Colonic mucosa (tissue), 4 donors: ENCODE data around the gene TMEM178B. TPM values are rescaled to one million over a fixed set of nuclear protein-coding genes. Genes with fewer than 3 reads are reported as not detected.

ENCODE experiments used
- DNase-seq: peaks from one replicate; pipeline ENCODE4 v3.0.0-alpha.2; 2020
- H3K27ac ChIP-seq: fragments of 200-600 bp; one replicate; pipeline ENCODE4 v1.8.0; 2021
- H3K27me3 ChIP-seq: fragments of 200-600 bp; one replicate; pipeline ENCODE4 v1.8.0; 2021
- H3K36me3 ChIP-seq: fragments of 200-600 bp; one replicate; pipeline ENCODE4 v1.8.0; 2021
- H3K4me1 ChIP-seq: fragments of 200-600 bp; one replicate; pipeline ENCODE4 v1.8.0; 2021; ENCODE audit warnings: mild to moderate bottlenecking
- H3K4me3 ChIP-seq: fragments of 200-600 bp; one replicate; pipeline ENCODE4 v1.8.0; 2021
- H3K9ac ChIP-seq, 2 donors: one replicate each; pipeline ENCODE4 v1.7.0; 2013; ENCODE audit warnings: control low read depth in 2 of 2, low read depth in 2 of 2, low read length in 2 of 2
- H3K9me3 ChIP-seq: fragments of 200-600 bp; one replicate; pipeline ENCODE4 v1.8.0; 2021
- intact Hi-C: fragments of 100-400 bp; cut with DNase I; formaldehyde crosslinking; loops from one replicate; pipeline ENCODE4 v1.14.1; 2022
- total RNA-seq, 2 donors: library from RNA; stranded (reverse); fragmentation: NEBNext Ultra II Directional in 1 of 2; extraction: Animal tissue kit (Norgen Biotek cat#: 25700) in 1 of 2; gene quantifications; one replicate each; pipeline ENCODE4 v1.2.1, GENCODE V29; 2021
- TF ChIP-seq, protein P1 (sequence below): fragments of 200-600 bp; IDR thresholded peaks from one replicate; pipeline ENCODE4 v1.8.0; 2022; ENCODE audit warnings: antibody characterized with exemption, mild to moderate bottlenecking
- donor health status: healthy.
- donor health status: DM: no; HTN: no; CAD: no.
- donor health status: DM: no; HTN: no; CAD: no.

Gene TMEM178B
- total RNA-seq, 2 donors from 2014 or later = 0.17 to 1.1 TPM

- TF ChIP-seq, protein P1, sequence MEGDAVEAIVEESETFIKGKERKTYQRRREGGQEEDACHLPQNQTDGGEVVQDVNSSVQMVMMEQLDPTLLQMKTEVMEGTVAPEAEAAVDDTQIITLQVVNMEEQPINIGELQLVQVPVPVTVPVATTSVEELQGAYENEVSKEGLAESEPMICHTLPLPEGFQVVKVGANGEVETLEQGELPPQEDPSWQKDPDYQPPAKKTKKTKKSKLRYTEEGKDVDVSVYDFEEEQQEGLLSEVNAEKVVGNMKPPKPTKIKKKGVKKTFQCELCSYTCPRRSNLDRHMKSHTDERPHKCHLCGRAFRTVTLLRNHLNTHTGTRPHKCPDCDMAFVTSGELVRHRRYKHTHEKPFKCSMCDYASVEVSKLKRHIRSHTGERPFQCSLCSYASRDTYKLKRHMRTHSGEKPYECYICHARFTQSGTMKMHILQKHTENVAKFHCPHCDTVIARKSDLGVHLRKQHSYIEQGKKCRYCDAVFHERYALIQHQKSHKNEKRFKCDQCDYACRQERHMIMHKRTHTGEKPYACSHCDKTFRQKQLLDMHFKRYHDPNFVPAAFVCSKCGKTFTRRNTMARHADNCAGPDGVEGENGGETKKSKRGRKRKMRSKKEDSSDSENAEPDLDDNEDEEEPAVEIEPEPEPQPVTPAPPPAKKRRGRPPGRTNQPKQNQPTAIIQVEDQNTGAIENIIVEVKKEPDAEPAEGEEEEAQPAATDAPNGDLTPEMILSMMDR = no peak
- no peak overlapping the region for H3K27ac ChIP-seq
- no peaks in the 10 kb centered on the region for H3K36me3 ChIP-seq
- DNase-seq = no peak
- no peaks in the 10 kb centered on the region for H3K27me3 ChIP-seq
- intact Hi-C loops = no loop called here
- H3K9ac ChIP-seq = no peak overlapping the region
- no peaks in the 10 kb centered on the region for H3K4me1 ChIP-seq
- H3K9me3 ChIP-seq = no peaks in the 10 kb centered on the region
- no peak overlapping the region for H3K4me3 ChIP-seq
Observed at GRCh38 chr7:141463986-141464385, 390.1 kb downstream of the TMEM178B start.

DNA sequence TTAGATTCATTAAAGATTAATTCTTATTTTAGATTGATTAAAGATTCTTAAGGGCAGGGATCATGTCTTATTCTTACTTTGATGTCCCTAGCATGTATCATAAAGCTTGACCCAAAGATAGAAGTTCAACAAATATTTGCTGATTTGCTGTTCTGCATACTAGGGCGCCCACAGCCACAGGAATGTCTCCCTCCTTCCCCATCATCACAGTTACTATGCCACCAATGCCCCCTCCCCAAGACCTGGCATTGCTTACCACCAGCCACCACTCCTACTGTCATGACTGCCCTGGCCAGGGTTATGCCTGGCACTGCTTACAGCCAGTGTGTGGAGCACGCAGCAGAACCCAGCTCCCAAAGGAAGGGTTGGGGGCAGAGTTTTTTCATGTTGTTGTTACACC is 390.7 kb downstream of the TMEM178B start:
- no peak for DNase-seq
- Histone ChIP-seq H3K9ac (no peak overlapping the region), H3K27me3 (no peaks in the 10 kb centered on the region), H3K4me1 (no peaks in the 10 kb centered on the region), H3K36me3 (no peaks in the 10 kb centered on the region), H3K9me3 (no peaks in the 10 kb centered on the region), H3K4me3 (no peak overlapping the region), H3K27ac (no peak overlapping the region)
- intact Hi-C loops = no loop called here
- TF ChIP-seq, protein P1 = no peak

DNA sequence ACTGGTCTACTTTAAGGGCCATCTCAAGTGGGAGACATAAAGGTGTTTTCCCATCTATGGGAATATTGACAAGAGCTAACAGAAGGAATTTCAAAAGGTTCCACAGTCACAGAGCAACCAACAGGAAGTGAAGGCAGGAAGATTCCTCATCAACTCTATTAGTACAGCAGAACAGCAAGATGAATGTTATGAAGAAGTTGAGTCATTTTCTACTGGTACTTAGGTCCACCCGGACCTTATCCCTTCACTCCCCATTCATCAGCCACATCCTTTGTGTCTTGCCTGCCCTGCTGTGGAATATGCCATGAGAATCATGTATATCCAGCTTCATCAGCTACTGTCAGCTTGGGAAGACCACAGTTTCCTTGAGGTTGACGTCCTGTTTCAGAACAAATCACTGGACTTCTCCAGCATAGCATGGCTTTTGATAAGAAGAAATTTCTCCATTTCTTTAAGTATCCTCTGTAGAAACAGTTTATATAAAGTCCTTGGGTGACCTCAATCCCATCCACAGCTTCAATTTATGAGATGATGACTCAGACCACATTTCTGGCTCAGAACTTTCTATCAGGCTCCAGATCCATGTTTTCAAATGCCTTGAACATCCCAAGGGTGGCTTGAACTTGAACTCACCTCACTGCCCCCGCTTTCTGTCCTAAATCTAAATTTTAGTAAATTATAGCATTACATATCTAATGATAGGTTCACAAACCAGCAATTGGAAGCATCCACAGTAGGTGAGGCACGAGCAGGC is 392.5 kb downstream of the TMEM178B start:
- no peaks in the 10 kb centered on the region for H3K4me1 ChIP-seq
- H3K36me3 ChIP-seq = no peaks in the 10 kb centered on the region
- TF ChIP-seq, protein P1 = no peak
- intact Hi-C loops = no loop called here
- no peaks in the 10 kb centered on the region for H3K9me3 ChIP-seq
- no peak overlapping the region for H3K9ac ChIP-seq
- no peak for DNase-seq
- H3K4me3 ChIP-seq = no peak overlapping the region
- no peak overlapping the region for H3K27ac ChIP-seq
- H3K27me3 ChIP-seq = no peaks in the 10 kb centered on the region

- Histone ChIP-seq H3K27ac (no peak overlapping the region), H3K4me1 (no peaks in the 10 kb centered on the region), H3K9ac (no peak overlapping the region), H3K9me3 (no peaks in the 10 kb centered on the region), H3K4me3 (no peak overlapping the region), H3K36me3 (no peaks in the 10 kb centered on the region), H3K27me3 (no peaks in the 10 kb centered on the region)
- TF ChIP-seq, protein P1 = no peak
- no peak for DNase-seq
- intact Hi-C loops = no loop called here
Observed at GRCh38 chr7:141468341-141468740, 394.5 kb downstream of the TMEM178B start.

DNA sequence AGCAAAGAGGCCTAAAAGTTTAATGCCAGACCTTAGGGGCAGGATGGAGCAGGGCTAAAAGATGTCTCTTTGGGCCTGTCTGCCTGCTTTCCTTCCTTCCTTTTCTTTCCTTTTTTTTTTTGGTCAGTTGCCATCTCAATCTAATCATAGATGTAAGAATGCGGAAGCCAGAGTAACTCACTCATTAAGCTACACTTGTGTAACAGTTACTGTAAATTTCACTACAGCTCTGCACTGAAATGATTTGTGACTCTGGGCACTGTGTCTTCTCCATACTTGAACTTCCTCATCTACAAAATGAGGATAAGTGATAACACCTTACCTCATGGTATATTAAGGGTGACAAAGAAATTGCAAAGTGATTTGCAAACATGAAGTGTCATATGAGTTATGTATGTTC is 401.8 kb downstream of the TMEM178B start:
- DNase-seq = no peak
- Histone ChIP-seq H3K27ac (no peak overlapping the region), H3K4me3 (no peak overlapping the region), H3K4me1 (no peaks in the 10 kb centered on the region), H3K27me3 (no peaks in the 10 kb centered on the region), H3K36me3 (no peaks in the 10 kb centered on the region), H3K9ac (no peak overlapping the region), H3K9me3 (no peaks in the 10 kb centered on the region)
- TF ChIP-seq, protein P1 = no peak
- intact Hi-C loops = no loop called here
